Superior temporal gyrus (tissue), 1 donor: ENCODE data around the gene P2RX6.

Source experiments
- DNase-seq: peaks from one replicate; pipeline ENCODE4 v3.0.0-alpha.2; 2016; ENCODE audit errors: extremely low spot score

P2RX6 gene

GRCh38 chr22:20979940-20980453 lies 35.0 kb upstream of the P2RX6 start:
- no peak for DNase-seq

- DNase-seq = no peak
These were observed 34.4 kb upstream of the P2RX6 start for GRCh38 chr22:20980523-20980922.

- DNase-seq = no peak
These were observed 33.8 kb upstream of the P2RX6 start for GRCh38 chr22:20980938-20981722.

GRCh38 chr22:20981787-20982562 lies 33.0 kb upstream of the P2RX6 start, which contains the start of gene LZTR1:
Gene LZTR1, plus strand, starts transcription at chr22:20982297. Its CDS starts 75 bp downstream, at chr22:20982372.
- peak; percentile 90 for DNase-seq

GRCh38 chr22:20982563-20982882 lies 32.4 kb upstream of the P2RX6 start:
- no peak for DNase-seq

- DNase-seq = no peak
These were observed 31.7 kb upstream of the P2RX6 start for GRCh38 chr22:20983081-20983771.

- no peak for DNase-seq
These were observed 29.2 kb upstream of the P2RX6 start for GRCh38 chr22:20985720-20986119.

GRCh38 chr22:20986365-20986764 lies 28.6 kb upstream of the P2RX6 start:
- no peak for DNase-seq

GRCh38 chr22:20987375-20987774 lies 27.6 kb upstream of the P2RX6 start:
- DNase-seq = no peak

- no peak for DNase-seq
These were observed 26.2 kb upstream of the P2RX6 start for GRCh38 chr22:20988573-20989322.

GRCh38 chr22:20989323-20990138 lies 25.4 kb upstream of the P2RX6 start:
- DNase-seq = no peak

GRCh38 chr22:20990184-20991180 lies 24.5 kb upstream of the P2RX6 start:
- no peak for DNase-seq

- no peak for DNase-seq
These were observed 23.5 kb upstream of the P2RX6 start for GRCh38 chr22:20991252-20992055.

GRCh38 chr22:20992056-20992442 lies 22.9 kb upstream of the P2RX6 start:
- DNase-seq = no peak

GRCh38 chr22:20992456-20993303 lies 22.3 kb upstream of the P2RX6 start:
- no peak for DNase-seq

- no peak for DNase-seq
These were observed 21.4 kb upstream of the P2RX6 start for GRCh38 chr22:20993304-20994127.
